Dedifferentiated amniotic fluid mesenchymal stem cell (primary cell): ENCODE results near the gene ADGRG6.

Experiments
- DNase-seq: peaks from one replicate; pipeline ENCODE4 v3.0.0-alpha.2; 2016; ENCODE audit errors: extremely low spot score

ADGRG6 gene

GRCh38 chr6:142322066-142322465 lies 20.3 kb downstream of the ADGRG6 start:
- DNase-seq, result no peak

DNA sequence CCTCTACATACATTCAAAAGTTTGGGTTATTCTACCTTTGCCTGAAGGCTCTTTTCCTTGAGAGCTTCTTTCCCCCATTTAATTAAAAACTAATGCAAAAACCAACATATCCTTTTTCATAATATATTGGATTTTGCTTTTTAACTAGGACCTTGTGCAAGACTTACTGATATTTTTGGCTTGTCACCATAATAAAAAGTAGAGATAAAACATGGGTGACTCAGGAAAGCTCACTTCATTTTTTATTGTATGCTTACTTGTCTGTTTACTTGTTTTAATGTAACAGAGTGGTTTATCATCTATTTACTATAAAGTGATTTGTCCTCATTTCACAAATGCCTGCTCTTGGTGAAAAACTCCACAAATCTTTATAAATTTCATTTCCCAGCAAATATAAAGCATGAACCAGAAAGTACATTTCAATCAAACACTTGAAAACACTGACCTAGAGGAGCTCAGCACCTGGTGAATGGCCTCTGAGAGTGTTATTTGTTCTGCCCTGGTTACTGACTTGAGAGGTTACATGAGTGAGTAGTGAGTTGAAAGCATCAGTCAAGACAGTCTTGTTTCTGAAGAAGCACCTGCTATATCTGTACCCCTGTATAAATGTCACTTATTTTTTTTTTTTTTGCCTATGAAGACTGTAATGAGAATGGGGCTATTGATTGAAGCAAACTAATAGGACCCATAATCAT lies 20.8 kb downstream of the ADGRG6 start:
- no peak for DNase-seq

GRCh38 chr6:142323377-142323776 lies 21.6 kb downstream of the ADGRG6 start:
- DNase-seq, result no peak

DNA sequence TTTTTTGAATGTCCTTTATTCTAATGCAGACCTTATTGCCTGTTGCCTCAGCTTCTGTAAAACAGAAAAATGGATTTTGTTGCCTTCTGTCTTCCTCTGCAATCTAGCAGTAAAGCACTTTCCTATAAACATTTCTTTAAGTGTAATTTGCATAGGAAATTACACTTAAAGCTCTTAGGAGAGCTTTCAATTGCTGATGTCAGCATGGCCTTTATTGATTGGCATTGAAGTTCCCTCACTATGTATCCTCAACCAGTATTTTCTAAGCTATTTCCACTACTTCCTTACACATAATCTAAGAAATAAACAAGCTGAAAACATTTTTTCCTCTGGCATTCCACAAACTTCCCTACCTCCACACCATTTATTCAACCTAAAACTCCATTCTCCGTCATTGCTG lies 22.3 kb downstream of the ADGRG6 start:
- no peak for DNase-seq

GRCh38 chr6:142325111-142325510 lies 23.3 kb downstream of the ADGRG6 start:
- no peak for DNase-seq

- DNase-seq, result no peak
Measured at GRCh38 chr6:142326540-142326939, 24.7 kb downstream of the ADGRG6 start.

- DNase-seq, result no peak
Measured at GRCh38 chr6:142328070-142328469, 26.3 kb downstream of the ADGRG6 start.

DNA sequence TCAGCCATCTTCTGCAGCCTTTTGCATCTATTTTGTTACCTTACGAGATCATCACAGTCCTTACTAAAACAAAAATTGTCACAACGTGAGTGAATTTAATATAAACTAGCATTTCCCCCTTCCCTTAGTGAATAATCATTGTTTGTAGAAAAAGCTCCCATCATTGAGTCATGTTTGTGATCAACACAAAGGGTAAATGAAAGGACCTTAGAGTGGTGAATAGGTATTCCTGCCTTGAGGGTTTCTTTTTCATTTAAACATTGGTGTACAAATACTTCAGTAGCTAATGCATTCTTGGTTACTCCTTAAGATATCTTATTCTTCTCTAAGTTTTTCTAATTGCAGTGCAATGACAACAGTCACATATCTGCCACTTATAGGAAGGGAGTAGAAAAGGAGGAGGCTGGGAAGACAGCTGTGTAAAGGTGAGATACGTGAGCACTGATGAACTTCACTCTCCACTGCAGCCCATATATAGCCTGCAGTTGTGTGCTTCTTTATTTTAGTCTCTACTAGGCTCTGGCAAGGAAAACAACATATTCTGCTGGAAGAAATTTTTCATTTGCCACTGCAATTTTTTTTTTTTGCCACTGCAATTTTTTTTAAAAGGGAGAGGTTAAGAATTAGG lies 27.8 kb downstream of the ADGRG6 start:
- no peak for DNase-seq

GRCh38 chr6:142331075-142331551 lies 29.3 kb downstream of the ADGRG6 start:
- no peak for DNase-seq

DNA sequence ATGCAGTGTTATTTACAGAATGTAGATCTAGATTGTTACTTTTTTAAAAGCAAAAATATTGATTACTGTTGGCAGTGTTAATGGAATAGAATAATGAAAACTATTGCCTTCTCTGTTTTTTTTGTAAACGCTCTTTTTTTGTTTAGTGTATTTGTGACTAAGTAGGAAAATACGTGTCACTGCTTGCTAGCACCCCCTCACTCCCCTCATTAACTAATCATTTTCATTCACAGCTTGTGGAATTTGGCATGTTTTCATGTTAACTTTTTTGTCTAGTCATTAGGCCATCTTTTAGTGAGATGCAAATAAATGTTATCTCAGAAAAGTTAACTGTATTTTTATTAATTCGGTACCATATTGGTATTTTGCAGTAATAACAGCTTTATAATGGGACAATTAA lies 29.8 kb downstream of the ADGRG6 start:
- no peak for DNase-seq

DNA sequence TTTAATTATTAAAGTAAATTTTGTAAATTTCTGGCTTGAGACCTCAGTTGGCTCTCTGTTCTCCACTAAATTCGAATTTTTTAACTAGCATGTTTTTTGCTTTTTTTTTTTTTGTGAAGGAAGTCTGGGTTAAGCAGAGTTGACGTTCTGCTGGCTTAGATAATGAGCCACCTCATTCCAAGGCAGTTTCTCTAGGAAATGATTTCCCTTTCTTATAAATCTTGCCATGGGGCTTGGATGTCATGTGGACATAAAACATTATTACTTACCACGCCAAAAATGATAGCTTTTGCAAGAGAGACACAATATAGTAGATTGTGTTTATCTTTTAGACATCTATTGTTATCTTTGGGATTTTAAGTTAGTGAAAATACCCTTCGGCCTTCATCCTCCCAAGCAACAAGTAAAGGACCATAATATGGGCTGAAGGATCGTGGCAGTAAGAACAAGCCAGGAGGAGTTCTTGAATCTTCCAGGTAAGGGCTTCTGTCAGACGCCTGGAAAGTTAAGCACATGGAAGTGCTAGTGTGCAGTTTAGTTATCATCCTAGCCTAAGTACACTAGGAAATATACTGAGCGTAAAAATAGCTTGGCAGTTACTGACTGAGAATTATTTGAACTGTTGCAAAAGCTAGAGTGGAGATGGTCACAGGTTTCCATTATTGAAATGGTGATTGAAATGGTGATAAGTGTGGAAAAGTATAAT lies 30.7 kb downstream of the ADGRG6 start:
- DNase-seq, result no peak

DNA sequence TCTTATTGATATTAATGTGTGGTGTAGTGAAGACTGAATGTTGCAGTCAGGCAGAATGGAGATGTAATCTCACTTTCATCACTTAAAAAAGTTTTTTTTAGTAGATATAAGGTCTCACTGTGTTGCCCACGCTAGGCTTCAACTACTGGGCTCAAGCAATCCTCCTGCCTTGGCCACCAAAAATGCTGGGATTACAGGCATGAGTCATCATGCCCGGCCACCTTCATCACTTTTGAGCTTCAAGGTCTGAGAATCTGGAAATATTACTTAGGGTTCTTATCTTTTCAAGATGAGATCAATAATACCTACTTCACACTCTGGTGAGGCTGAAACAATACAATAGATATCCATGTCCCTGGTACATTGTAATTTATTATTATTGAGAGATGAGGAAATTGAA lies 31.6 kb downstream of the ADGRG6 start:
- no peak for DNase-seq

DNA sequence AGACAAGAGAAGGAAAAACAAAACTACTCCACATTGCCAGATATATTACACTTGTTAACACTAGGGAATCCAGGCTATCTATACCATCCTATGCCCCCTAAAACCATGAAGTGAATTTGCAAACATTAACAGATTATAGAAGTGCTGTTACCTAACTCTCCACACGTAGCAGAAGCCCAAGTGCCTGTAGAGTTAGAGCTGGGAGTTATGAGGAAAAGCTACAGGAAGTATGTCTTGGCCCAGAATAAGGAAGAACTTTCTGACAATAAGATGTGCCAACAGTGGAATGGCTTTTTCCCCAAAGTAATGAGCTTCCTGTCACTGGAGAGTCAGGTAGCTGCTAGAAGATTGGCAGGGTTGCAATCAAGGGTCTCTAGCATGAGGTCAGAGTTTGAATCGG lies 32.5 kb downstream of the ADGRG6 start:
- DNase-seq, result no peak

GRCh38 chr6:142335415-142335814 lies 33.6 kb downstream of the ADGRG6 start:
- no peak for DNase-seq

GRCh38 chr6:142336183-142336582 lies 34.4 kb downstream of the ADGRG6 start:
- no peak for DNase-seq

GRCh38 chr6:142336787-142337186 lies 35.0 kb downstream of the ADGRG6 start:
- DNase-seq, result no peak

GRCh38 chr6:142339113-142339512 lies 37.3 kb downstream of the ADGRG6 start:
- no peak for DNase-seq

- no peak for DNase-seq
Measured at GRCh38 chr6:142339968-142340658, 38.3 kb downstream of the ADGRG6 start.

- no peak for DNase-seq
Measured at GRCh38 chr6:142341855-142342330, 40.1 kb downstream of the ADGRG6 start.

- DNase-seq, result no peak
Measured at GRCh38 chr6:142342986-142343385, 41.2 kb downstream of the ADGRG6 start.

- no peak for DNase-seq
Measured at GRCh38 chr6:142343938-142344337, 42.1 kb downstream of the ADGRG6 start.

DNA sequence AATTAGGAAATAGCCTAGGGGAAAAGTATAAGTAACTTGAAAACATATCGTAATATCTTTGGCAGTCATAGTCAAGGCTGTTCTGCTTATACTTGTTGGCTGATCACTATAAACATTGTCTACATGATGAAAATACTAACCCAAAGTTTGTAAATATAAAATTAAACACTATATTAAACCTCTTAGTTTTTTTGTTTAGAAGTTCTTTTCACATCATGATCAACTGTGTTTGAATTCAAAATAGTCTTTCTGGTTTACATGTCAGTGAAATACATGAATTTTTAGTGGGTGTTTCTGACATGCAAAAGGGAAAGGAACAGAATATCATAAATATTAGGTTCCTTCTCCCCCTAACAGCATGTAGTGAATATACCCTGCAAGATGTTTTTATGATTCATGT lies 43.5 kb downstream of the ADGRG6 start:
- DNase-seq, result no peak
